Mesendoderm (in vitro differentiated cells): Measurements from ENCODE around the gene TMEM132D.

Experiments used
- DNase-seq: peaks from one replicate; pipeline ENCODE4 v3.0.0; 2013
- H2AK5ac ChIP-seq: 2 replicates; pipeline ENCODE4 v1.6.1; 2013; ENCODE audit warnings: low read length, inconsistent platforms
- H2BK120ac ChIP-seq: 2 replicates; pipeline ENCODE4 v1.6.1; 2013; ENCODE audit warnings: low read depth, mild to moderate bottlenecking, low read length, moderate library complexity, mixed read lengths
- H2BK15ac ChIP-seq: replicated peaks from 2 replicates; pipeline ENCODE4 v1.6.1; 2013; ENCODE audit warnings: low read depth, mild to moderate bottlenecking, moderate library complexity
- H2BK5ac ChIP-seq: 2 replicates; pipeline ENCODE4 v1.6.1; 2013; ENCODE audit warnings: low read length, inconsistent platforms
- H3K18ac ChIP-seq: 2 replicates; pipeline ENCODE4 v1.6.1; 2013; ENCODE audit warnings: mild to moderate bottlenecking, low read length, mixed read lengths
- H3K23ac ChIP-seq: one replicate; pipeline ENCODE4 v1.6.1; 2013; ENCODE audit warnings: low read length
- H3K27ac ChIP-seq: 2 replicates; pipeline ENCODE4 v1.5.1; 2013; ENCODE audit warnings: low read depth, mild to moderate bottlenecking, inconsistent platforms, low read length, moderate library complexity
- H3K27me3 ChIP-seq: 2 replicates; pipeline ENCODE4 v1.6.1; 2013; ENCODE audit warnings: low read length, control low read depth, mild to moderate bottlenecking, inconsistent platforms; ENCODE audit not compliant: insufficient read depth, poor library complexity
- H3K36me3 ChIP-seq: 2 replicates; pipeline ENCODE4 v1.6.1; 2013; ENCODE audit warnings: low read length, inconsistent platforms; ENCODE audit not compliant: control insufficient read depth, insufficient read depth
- H3K4ac ChIP-seq: one replicate; pipeline ENCODE4 v1.6.1; 2013; ENCODE audit warnings: low read depth, mild to moderate bottlenecking, low read length, moderate library complexity
- H3K4me1 ChIP-seq: 2 replicates; pipeline ENCODE4 v1.6.1; 2013; ENCODE audit warnings: low read depth, low read length, inconsistent platforms; ENCODE audit not compliant: control insufficient read depth
- H3K4me2 ChIP-seq: 2 replicates; pipeline ENCODE4 v1.6.1; 2013; ENCODE audit warnings: low read length
- H3K4me3 ChIP-seq: 2 replicates; pipeline ENCODE4 v1.5.1; 2013; ENCODE audit warnings: mild to moderate bottlenecking, low read length
- H3K56ac ChIP-seq: one replicate; pipeline ENCODE4 v1.6.1; 2013; ENCODE audit warnings: low read length
- H3K79me1 ChIP-seq: 2 replicates; pipeline ENCODE4 v1.6.1; 2013; ENCODE audit warnings: low read length, inconsistent platforms
- H3K79me2 ChIP-seq: 2 replicates; pipeline ENCODE4 v1.6.1; 2013; ENCODE audit warnings: mild to moderate bottlenecking, low read length; ENCODE audit not compliant: control insufficient read depth, insufficient read depth
- H3K9ac ChIP-seq: 2 replicates; pipeline ENCODE4 v1.6.1; 2013; ENCODE audit warnings: low read length, inconsistent platforms
- H4K5ac ChIP-seq: one replicate; pipeline ENCODE4 v1.6.1; 2013; ENCODE audit warnings: low read length
- H4K8ac ChIP-seq: one replicate; pipeline ENCODE4 v1.6.1; 2013; ENCODE audit warnings: low read depth, mild to moderate bottlenecking, control low read depth, low read length, moderate library complexity
- WGBS: extraction: QIAGEN DNeasy Blood & Tissue Kit; methylation state at CpG from one replicate; pipeline ENCODE4 v1.1.7; 2013; ENCODE audit warnings: low lambda C conversion rate, missing lambda C conversion rate; ENCODE audit not compliant: insufficient coverage; ENCODE audit errors: extremely low coverage; 5-methylcytosine and 5-hydroxymethylcytosine counted together

Gene TMEM132D

GRCh38 chr12:129681830-129682229 lies 222.0 kb downstream of the TMEM132D start:
- Histone ChIP-seq H4K8ac (no peak overlapping the region), H2AK5ac (no peak overlapping the region), H3K27ac (no peak overlapping the region), H3K23ac (no peak overlapping the region), H3K27me3 (no peaks in the 10 kb centered on the region), H3K4ac (no peak overlapping the region), H3K79me2 (no peaks in the 10 kb centered on the region), H3K4me2 (no peak overlapping the region), H3K36me3 (no peaks in the 10 kb centered on the region), H3K9ac (no peak overlapping the region), H2BK15ac (no peak overlapping the region), H2BK120ac (no peak overlapping the region), H3K4me3 (no peak overlapping the region), H3K79me1 (no peaks in the 10 kb centered on the region), H3K56ac (no peak overlapping the region), H2BK5ac (no peak overlapping the region), H3K4me1 (no peaks in the 10 kb centered on the region), H3K18ac (no peak overlapping the region), H4K5ac (no peak overlapping the region)
- no peak for DNase-seq
- no CpG with 5 or more reads among the region's 2 CpGs for WGBS

DNA sequence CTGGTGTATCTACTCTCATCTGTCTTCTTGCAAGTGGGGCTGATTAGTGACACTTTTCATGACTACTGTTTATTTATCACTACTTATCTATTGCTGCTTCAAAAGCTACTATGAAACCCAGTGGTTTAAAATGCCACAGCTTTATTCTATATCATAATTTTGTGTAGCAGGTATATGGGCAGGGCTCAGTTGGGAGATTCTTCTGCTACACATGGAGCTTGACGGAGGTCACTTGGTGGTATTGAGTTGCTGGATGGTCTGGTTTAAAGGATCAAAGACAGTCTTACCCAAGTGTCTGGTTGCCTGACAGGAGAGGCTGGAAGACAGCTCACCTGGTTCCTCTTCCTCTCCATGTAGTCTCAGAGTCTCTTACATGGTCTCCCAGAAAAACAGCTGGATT lies 222.7 kb downstream of the TMEM132D start:
- H3K23ac ChIP-seq, result no peak overlapping the region
- no peak overlapping the region for H3K18ac ChIP-seq
- no peaks in the 10 kb centered on the region for H3K79me2 ChIP-seq
- no peaks in the 10 kb centered on the region for H3K4me1 ChIP-seq
- no peaks in the 10 kb centered on the region for H3K27me3 ChIP-seq
- H3K79me1 ChIP-seq, result no peaks in the 10 kb centered on the region
- H3K4me3 ChIP-seq, result no peak overlapping the region
- H2AK5ac ChIP-seq, result no peak overlapping the region
- no peak overlapping the region for H2BK15ac ChIP-seq
- H3K4ac ChIP-seq, result no peak overlapping the region
- DNase-seq, result no peak
- H4K8ac ChIP-seq, result no peak overlapping the region
- no peak overlapping the region for H3K9ac ChIP-seq
- H3K36me3 ChIP-seq, result no peaks in the 10 kb centered on the region
- H3K4me2 ChIP-seq, result no peak overlapping the region
- H3K27ac ChIP-seq, result no peak overlapping the region
- no peak overlapping the region for H2BK5ac ChIP-seq
- H4K5ac ChIP-seq, result no peak overlapping the region
- no peak overlapping the region for H3K56ac ChIP-seq
- no CpG with 5 or more reads among the region's 1 CpG for WGBS
- H2BK120ac ChIP-seq, result no peak overlapping the region

- no peak overlapping the region for H4K8ac ChIP-seq
- H3K4me3 ChIP-seq, result no peak overlapping the region
- no peak overlapping the region for H3K56ac ChIP-seq
- no peak overlapping the region for H4K5ac ChIP-seq
- H3K36me3 ChIP-seq, result no peaks in the 10 kb centered on the region
- H3K79me1 ChIP-seq, result no peaks in the 10 kb centered on the region
- no peak overlapping the region for H2BK120ac ChIP-seq
- H3K23ac ChIP-seq, result no peak overlapping the region
- no peak overlapping the region for H3K18ac ChIP-seq
- no peak overlapping the region for H3K4me2 ChIP-seq
- no peaks in the 10 kb centered on the region for H3K4me1 ChIP-seq
- H3K4ac ChIP-seq, result no peak overlapping the region
- WGBS, result no CpG with 5 or more reads among the region's 7 CpGs
- H3K27me3 ChIP-seq, result no peaks in the 10 kb centered on the region
- no peak overlapping the region for H3K27ac ChIP-seq
- H3K79me2 ChIP-seq, result no peaks in the 10 kb centered on the region
- H2BK15ac ChIP-seq, result no peak overlapping the region
- no peak for DNase-seq
- H2BK5ac ChIP-seq, result no peak overlapping the region
- H3K9ac ChIP-seq, result no peak overlapping the region
- no peak overlapping the region for H2AK5ac ChIP-seq
Measured at GRCh38 chr12:129676411-129676810, 227.4 kb downstream of the TMEM132D start.

DNA sequence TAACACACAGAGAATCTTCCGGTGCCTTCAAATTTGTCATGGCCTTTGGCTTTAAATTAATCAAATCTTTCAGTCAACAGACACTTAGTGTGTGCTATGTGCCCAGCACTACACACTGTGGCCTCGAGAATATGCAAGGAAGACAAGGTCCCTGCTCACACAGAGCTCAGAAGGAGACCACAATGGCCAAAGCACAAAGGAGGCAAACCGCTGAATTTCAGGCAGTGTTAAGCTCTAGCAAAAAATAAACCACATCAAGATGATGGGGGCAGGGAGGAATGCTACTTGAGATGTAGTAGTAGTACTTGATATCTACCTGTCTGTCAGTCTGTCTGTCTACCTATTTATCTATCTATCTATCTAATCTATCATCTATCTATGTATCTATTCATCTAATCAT lies 227.9 kb downstream of the TMEM132D start:
- no peak overlapping the region for H3K27ac ChIP-seq
- no peak overlapping the region for H3K4ac ChIP-seq
- H3K36me3 ChIP-seq, result no peaks in the 10 kb centered on the region
- no peak overlapping the region for H2BK120ac ChIP-seq
- WGBS, result no CpG with 5 or more reads among the region's 3 CpGs
- H3K23ac ChIP-seq, result no peak overlapping the region
- no peak overlapping the region for H4K5ac ChIP-seq
- H2BK5ac ChIP-seq, result no peak overlapping the region
- no peaks in the 10 kb centered on the region for H3K79me1 ChIP-seq
- H3K18ac ChIP-seq, result no peak overlapping the region
- H3K56ac ChIP-seq, result no peak overlapping the region
- DNase-seq, result no peak
- no peaks in the 10 kb centered on the region for H3K4me1 ChIP-seq
- no peak overlapping the region for H2AK5ac ChIP-seq
- H3K4me3 ChIP-seq, result no peak overlapping the region
- H3K9ac ChIP-seq, result no peak overlapping the region
- H3K27me3 ChIP-seq, result no peaks in the 10 kb centered on the region
- no peaks in the 10 kb centered on the region for H3K79me2 ChIP-seq
- no peak overlapping the region for H2BK15ac ChIP-seq
- no peak overlapping the region for H4K8ac ChIP-seq
- H3K4me2 ChIP-seq, result no peak overlapping the region

DNA sequence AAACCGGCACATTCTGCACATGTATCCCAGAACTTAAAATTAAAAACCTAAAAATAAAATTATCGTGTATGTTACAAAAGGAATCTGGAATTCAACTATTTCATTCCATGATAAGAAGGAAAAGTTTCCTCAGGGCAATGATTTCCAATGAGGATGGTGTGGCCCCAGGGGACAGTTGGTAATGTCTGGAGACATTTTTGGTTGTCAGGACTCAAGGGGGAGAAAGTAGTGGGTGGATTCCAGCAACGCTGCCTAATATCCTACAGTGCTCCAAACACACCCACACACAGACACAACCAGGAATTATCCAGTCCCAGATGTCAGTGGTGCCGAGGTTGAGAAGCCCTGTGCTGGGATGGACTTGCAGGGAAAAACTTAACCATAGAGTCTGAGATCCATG lies 228.3 kb downstream of the TMEM132D start:
- Histone ChIP-seq H3K79me2 (no peaks in the 10 kb centered on the region), H3K9ac (no peak overlapping the region), H2AK5ac (no peak overlapping the region), H2BK15ac (no peak overlapping the region), H3K4me2 (no peak overlapping the region), H3K4me3 (no peak overlapping the region), H3K27ac (no peak overlapping the region), H3K27me3 (no peaks in the 10 kb centered on the region), H2BK5ac (no peak overlapping the region), H3K18ac (no peak overlapping the region), H3K79me1 (no peaks in the 10 kb centered on the region), H3K4me1 (no peaks in the 10 kb centered on the region), H3K56ac (no peak overlapping the region), H3K4ac (no peak overlapping the region), H3K23ac (no peak overlapping the region), H4K8ac (no peak overlapping the region), H3K36me3 (no peaks in the 10 kb centered on the region), H2BK120ac (no peak overlapping the region), H4K5ac (no peak overlapping the region)
- no CpG with 5 or more reads among the region's 4 CpGs for WGBS
- no peak for DNase-seq

- Histone ChIP-seq H3K56ac (no peak overlapping the region), H3K79me1 (no peaks in the 10 kb centered on the region), H3K4ac (no peak overlapping the region), H2BK15ac (no peak overlapping the region), H3K4me1 (no peaks in the 10 kb centered on the region), H3K9ac (no peak overlapping the region), H3K18ac (no peak overlapping the region), H3K79me2 (no peaks in the 10 kb centered on the region), H3K4me3 (no peak overlapping the region), H4K5ac (no peak overlapping the region), H3K23ac (no peak overlapping the region), H3K27ac (no peak overlapping the region), H2AK5ac (no peak overlapping the region), H3K36me3 (no peaks in the 10 kb centered on the region), H2BK120ac (no peak overlapping the region), H2BK5ac (no peak overlapping the region), H3K4me2 (no peak overlapping the region), H4K8ac (no peak overlapping the region), H3K27me3 (no peaks in the 10 kb centered on the region)
- WGBS, result no CpG with 5 or more reads among the region's 5 CpGs
- DNase-seq, result no peak
Measured at GRCh38 chr12:129673806-129674205, 230.0 kb downstream of the TMEM132D start.
